Measurements from ENCODE around the gene GPS1. TPM values are rescaled to one million over a fixed set of nuclear protein-coding genes. Genes with fewer than 3 reads are reported as not detected.

Gene GPS1
- total RNA-seq, 1 donor from 2014 or later, result 105 TPM

- Mint-ChIP-seq H3K9me3 (no peaks in the 10 kb centered on the region), H3K27ac (peak overlapping the region; percentile 78), H3K27me3 (ENCODE audit: low read depth) (no peaks in the 10 kb centered on the region), H3K36me3 (peaks cover 11% of the 10 kb centered on the region), H3K4me3 (peak overlapping the region; percentile 89), H3K4me1 (peaks cover 13% of the 10 kb centered on the region)
- no peak for TF ChIP-seq CTCF (IDR thresholded peaks at IDR 0.05; ENCODE audit: unreplicated experiment)
- DNase-seq (ENCODE audit: low spot score in 2 of 2, unreplicated experiment in 2 of 2), result no peak
Observed at GRCh38 chr17:82050152-82050760, 1.4 kb upstream of the GPS1 start.

- Mint-ChIP-seq H3K4me1 (peaks cover 13% of the 10 kb centered on the region), H3K27me3 (ENCODE audit: low read depth) (no peaks in the 10 kb centered on the region), H3K27ac (peak overlapping the region; percentile 78), H3K36me3 (peaks cover 11% of the 10 kb centered on the region), H3K9me3 (no peaks in the 10 kb centered on the region), H3K4me3 (peak overlapping the region; percentile 89)
- DNase-seq (ENCODE audit: low spot score in 2 of 2, unreplicated experiment in 2 of 2), result no peak
- no peak for TF ChIP-seq CTCF (IDR thresholded peaks at IDR 0.05; ENCODE audit: unreplicated experiment)
Observed at GRCh38 chr17:82050761-82051641, 697 bp upstream of the GPS1 start.

- no peak for TF ChIP-seq CTCF (IDR thresholded peaks at IDR 0.05; ENCODE audit: unreplicated experiment)
- peaks cover 1% of the 10 kb centered on the region for H3K36me3 Mint-ChIP-seq
- DNase-seq (ENCODE audit: low spot score in 2 of 2, unreplicated experiment in 2 of 2), result no peak
- no peaks in the 10 kb centered on the region for H3K27me3 Mint-ChIP-seq (ENCODE audit: low read depth)
- peaks cover 13% of the 10 kb centered on the region for H3K4me1 Mint-ChIP-seq
- H3K4me3 Mint-ChIP-seq, result peak overlapping the region; percentile 84
- peak overlapping the region; percentile 21 for H3K27ac Mint-ChIP-seq
- no peaks in the 10 kb centered on the region for H3K9me3 Mint-ChIP-seq
Observed at GRCh38 chr17:82052638-82053059, 951 bp downstream of the GPS1 start.

- Mint-ChIP-seq H3K9me3 (no peaks in the 10 kb centered on the region), H3K4me3 (peak overlapping the region; percentile 84), H3K4me1 (peaks cover 13% of the 10 kb centered on the region), H3K36me3 (peaks cover 2% of the 10 kb centered on the region), H3K27me3 (ENCODE audit: low read depth) (no peaks in the 10 kb centered on the region), H3K27ac (no peak overlapping the region)
- DNase-seq (ENCODE audit: low spot score in 2 of 2, unreplicated experiment in 2 of 2), result no peak
- no peak for TF ChIP-seq CTCF (IDR thresholded peaks at IDR 0.05; ENCODE audit: unreplicated experiment)
Observed at GRCh38 chr17:82053130-82053529, 1.4 kb downstream of the GPS1 start.

GRCh38 chr17:82053556-82054263, 2.0 kb downstream of the GPS1 start:
- TF ChIP-seq CTCF (IDR thresholded peaks at IDR 0.05; ENCODE audit: unreplicated experiment), result no peak
- H3K36me3 Mint-ChIP-seq, result peaks cover 2% of the 10 kb centered on the region
- peaks cover 13% of the 10 kb centered on the region for H3K4me1 Mint-ChIP-seq
- peak overlapping the region; percentile 84 for H3K4me3 Mint-ChIP-seq
- H3K27me3 Mint-ChIP-seq (ENCODE audit: low read depth), result no peaks in the 10 kb centered on the region
- no peaks in the 10 kb centered on the region for H3K9me3 Mint-ChIP-seq
- no peak for DNase-seq (ENCODE audit: low spot score in 2 of 2, unreplicated experiment in 2 of 2)
- no peak overlapping the region for H3K27ac Mint-ChIP-seq
